ENCODE data around the gene SCAND1.

Gene SCAND1

DNA sequence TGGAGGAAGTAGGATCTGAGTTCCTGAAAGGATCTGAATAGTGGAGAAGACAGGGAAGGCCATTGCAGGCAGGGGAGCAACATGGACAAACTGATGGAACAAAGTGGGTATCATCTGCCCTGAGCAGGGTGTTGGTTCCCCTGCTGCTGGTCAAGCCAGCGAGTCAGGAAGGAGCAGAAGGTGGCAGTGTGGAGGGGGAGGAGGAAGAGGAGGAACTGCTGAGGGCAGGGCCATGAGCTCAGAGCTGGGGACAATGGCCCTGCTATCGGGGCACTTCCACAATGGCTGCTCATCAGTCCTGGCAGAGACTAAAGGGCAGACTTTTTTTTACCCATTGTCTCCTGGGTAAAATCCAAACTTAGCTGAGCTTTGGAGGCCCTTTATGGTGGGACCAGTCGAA, 27.7 kb upstream of the SCAND1 start:
- H3K36me3 ChIP-seq (ENCODE audit: insufficient read depth, low read length) = no peaks in the 10 kb centered on the region
- H3K27me3 ChIP-seq (ENCODE audit: insufficient read depth, low read length) = no peaks in the 10 kb centered on the region
- no peaks in the 10 kb centered on the region for H4K20me1 ChIP-seq (ENCODE audit: insufficient read depth, low read length)
- H3K9ac ChIP-seq (ENCODE audit: low read length) = no peak overlapping the region
- TF ChIP-seq, protein P1, sequence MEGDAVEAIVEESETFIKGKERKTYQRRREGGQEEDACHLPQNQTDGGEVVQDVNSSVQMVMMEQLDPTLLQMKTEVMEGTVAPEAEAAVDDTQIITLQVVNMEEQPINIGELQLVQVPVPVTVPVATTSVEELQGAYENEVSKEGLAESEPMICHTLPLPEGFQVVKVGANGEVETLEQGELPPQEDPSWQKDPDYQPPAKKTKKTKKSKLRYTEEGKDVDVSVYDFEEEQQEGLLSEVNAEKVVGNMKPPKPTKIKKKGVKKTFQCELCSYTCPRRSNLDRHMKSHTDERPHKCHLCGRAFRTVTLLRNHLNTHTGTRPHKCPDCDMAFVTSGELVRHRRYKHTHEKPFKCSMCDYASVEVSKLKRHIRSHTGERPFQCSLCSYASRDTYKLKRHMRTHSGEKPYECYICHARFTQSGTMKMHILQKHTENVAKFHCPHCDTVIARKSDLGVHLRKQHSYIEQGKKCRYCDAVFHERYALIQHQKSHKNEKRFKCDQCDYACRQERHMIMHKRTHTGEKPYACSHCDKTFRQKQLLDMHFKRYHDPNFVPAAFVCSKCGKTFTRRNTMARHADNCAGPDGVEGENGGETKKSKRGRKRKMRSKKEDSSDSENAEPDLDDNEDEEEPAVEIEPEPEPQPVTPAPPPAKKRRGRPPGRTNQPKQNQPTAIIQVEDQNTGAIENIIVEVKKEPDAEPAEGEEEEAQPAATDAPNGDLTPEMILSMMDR (IDR thresholded peaks at IDR 0.05; ENCODE audit: low read length) = no peak
- TF ChIP-seq EZH2 (IDR thresholded peaks at IDR 0.05; ENCODE audit: borderline replicate concordance, low read length) = no peak
- no peak overlapping the region for H3K4me2 ChIP-seq (ENCODE audit: low read length)
- H3K27ac ChIP-seq (ENCODE audit: low read depth, low read length, poor library complexity, severe bottlenecking) = no peak overlapping the region
- no peaks in the 10 kb centered on the region for H3K9me3 ChIP-seq (ENCODE audit: low read length)
- no peaks in the 10 kb centered on the region for H3K9me2 ChIP-seq (ENCODE audit: low read depth, low read length)
- no peak overlapping the region for H3K4me3 ChIP-seq (ENCODE audit: low read depth, low read length, poor library complexity, severe bottlenecking)
- H3F3A ChIP-seq (ENCODE audit: insufficient read depth, low read length) = no peaks in the 10 kb centered on the region
- H2AFZ ChIP-seq (ENCODE audit: low read length) = no peak overlapping the region
- peaks cover 8% of the 10 kb centered on the region for H3K4me1 ChIP-seq (ENCODE audit: insufficient read depth, low read length, severe bottlenecking)
- no peaks in the 10 kb centered on the region for H3K79me2 ChIP-seq (ENCODE audit: insufficient read depth, low read length)

DNA sequence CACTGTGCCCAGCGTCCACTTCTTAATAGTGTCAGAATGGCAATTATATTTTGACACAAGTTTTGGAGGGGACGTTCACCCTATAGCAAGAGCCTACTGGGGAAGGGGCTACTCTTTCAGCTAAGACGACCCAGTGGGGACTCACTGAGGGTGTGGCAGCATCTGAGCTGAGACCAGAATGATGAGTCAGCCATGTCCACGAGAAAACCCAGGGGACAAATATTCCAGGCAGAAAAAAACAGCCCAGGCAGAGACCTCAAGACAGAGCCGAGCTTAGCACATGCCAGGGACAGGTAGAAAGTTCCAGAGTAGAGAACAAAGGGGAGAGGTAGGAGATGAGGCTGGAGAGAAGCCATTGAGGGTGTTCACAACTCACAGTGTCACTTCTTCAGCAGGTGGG, 25.2 kb upstream of the SCAND1 start:
- H3K27me3 ChIP-seq (ENCODE audit: insufficient read depth, low read length) = no peaks in the 10 kb centered on the region
- no peak overlapping the region for H3K4me3 ChIP-seq (ENCODE audit: low read depth, low read length, poor library complexity, severe bottlenecking)
- H3K36me3 ChIP-seq (ENCODE audit: insufficient read depth, low read length) = no peaks in the 10 kb centered on the region
- no peaks in the 10 kb centered on the region for H3K9me2 ChIP-seq (ENCODE audit: low read depth, low read length)
- no peak overlapping the region for H3K27ac ChIP-seq (ENCODE audit: low read depth, low read length, poor library complexity, severe bottlenecking)
- H3K79me2 ChIP-seq (ENCODE audit: insufficient read depth, low read length) = no peaks in the 10 kb centered on the region
- H3K4me1 ChIP-seq (ENCODE audit: insufficient read depth, low read length, severe bottlenecking) = peaks cover 8% of the 10 kb centered on the region
- TF ChIP-seq, protein P1 (IDR thresholded peaks at IDR 0.05; ENCODE audit: low read length) = no peak
- no peak for TF ChIP-seq EZH2 (IDR thresholded peaks at IDR 0.05; ENCODE audit: borderline replicate concordance, low read length)
- H3K9ac ChIP-seq (ENCODE audit: low read length) = no peak overlapping the region
- no peak overlapping the region for H2AFZ ChIP-seq (ENCODE audit: low read length)
- no peaks in the 10 kb centered on the region for H3F3A ChIP-seq (ENCODE audit: insufficient read depth, low read length)
- no peak overlapping the region for H3K4me2 ChIP-seq (ENCODE audit: low read length)
- no peaks in the 10 kb centered on the region for H3K9me3 ChIP-seq (ENCODE audit: low read length)
- no peaks in the 10 kb centered on the region for H4K20me1 ChIP-seq (ENCODE audit: insufficient read depth, low read length)

DNA sequence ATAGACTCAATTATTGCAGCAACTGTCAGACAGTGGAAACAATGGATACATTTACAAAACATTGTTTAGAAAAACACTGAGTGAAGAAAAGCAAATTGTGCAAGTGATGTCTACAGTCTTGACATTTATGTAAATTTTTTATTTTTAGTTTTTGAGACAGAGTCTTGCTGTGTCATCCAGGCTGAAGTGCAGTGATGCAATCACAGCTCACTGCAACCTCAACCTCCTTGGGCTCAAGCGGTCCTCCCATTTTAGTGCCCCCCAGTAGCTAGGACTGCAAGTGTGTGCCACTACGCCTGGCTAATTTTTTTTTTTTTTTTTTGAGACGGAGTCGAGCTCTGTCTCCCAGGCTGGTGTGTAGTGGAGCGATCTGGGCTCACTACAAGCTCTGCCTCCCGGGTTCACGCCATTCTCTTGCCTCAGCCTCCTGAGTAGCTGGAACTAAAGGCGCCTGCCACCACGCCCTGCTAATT, 23.8 kb upstream of the SCAND1 start:
- no peak overlapping the region for H2AFZ ChIP-seq (ENCODE audit: low read length)
- no peaks in the 10 kb centered on the region for H3F3A ChIP-seq (ENCODE audit: insufficient read depth, low read length)

More for the DNA sequence above, 23.8 kb upstream of the SCAND1 start:
- H3K9me3 ChIP-seq (ENCODE audit: low read length) = no peaks in the 10 kb centered on the region
- TF ChIP-seq EZH2 (IDR thresholded peaks at IDR 0.05; ENCODE audit: borderline replicate concordance, low read length) = no peak
- TF ChIP-seq, protein P1 (IDR thresholded peaks at IDR 0.05; ENCODE audit: low read length) = no peak
- no peak overlapping the region for H3K4me3 ChIP-seq (ENCODE audit: low read depth, low read length, poor library complexity, severe bottlenecking)
- no peaks in the 10 kb centered on the region for H4K20me1 ChIP-seq (ENCODE audit: insufficient read depth, low read length)
- no peaks in the 10 kb centered on the region for H3K36me3 ChIP-seq (ENCODE audit: insufficient read depth, low read length)
- no peaks in the 10 kb centered on the region; the same call in 1 of the 2 replicates for H3K27me3 ChIP-seq (ENCODE audit: insufficient read depth, low read length)
- no peak overlapping the region for H3K27ac ChIP-seq (ENCODE audit: low read depth, low read length, poor library complexity, severe bottlenecking)
- H3K4me1 ChIP-seq (ENCODE audit: insufficient read depth, low read length, severe bottlenecking) = peaks cover 8% of the 10 kb centered on the region
- H3K9me2 ChIP-seq (ENCODE audit: low read depth, low read length) = no peaks in the 10 kb centered on the region
- H3K9ac ChIP-seq (ENCODE audit: low read length) = no peak overlapping the region
- no peak overlapping the region for H3K4me2 ChIP-seq (ENCODE audit: low read length)
- H3K79me2 ChIP-seq (ENCODE audit: insufficient read depth, low read length) = no peaks in the 10 kb centered on the region

Data from OCI-LY1 (cell line).